Measurements from ENCODE around the gene ADRM1. TPM values are rescaled to one million over a fixed set of nuclear protein-coding genes. Genes with fewer than 3 reads are reported as not detected.

ADRM1 gene
- total RNA-seq, 1 experiment from 2014 or later = 263 TPM

DNA sequence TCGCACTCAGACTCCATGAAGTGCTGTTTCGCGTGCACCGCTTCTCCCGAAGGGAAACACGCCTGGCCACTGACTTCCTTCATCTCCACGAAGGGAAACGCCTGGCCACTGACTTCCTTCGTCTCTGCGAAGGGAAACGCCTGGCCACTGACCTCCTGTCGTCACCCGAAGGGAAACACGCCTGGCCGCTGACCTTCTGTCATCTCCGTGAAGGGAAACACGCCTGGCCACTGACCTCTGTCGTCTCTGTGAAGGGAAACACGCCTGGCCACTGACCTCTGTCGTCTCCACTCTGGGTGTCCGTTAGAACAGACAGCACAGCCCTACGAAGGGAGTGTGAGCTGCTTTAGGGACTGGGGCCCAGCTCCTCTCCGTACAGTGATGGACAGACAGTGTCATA, 17.1 kb upstream of the ADRM1 start:
- ChIA-PET POLR2A (no interaction called here), CTCF (interaction anchor here (0.7 kb wide), 2 partner anchors 8 to 21 kb away, joined by 4 to 6 read pairs; no protein-coding TSS in a partner anchor)
- BruUV-seq (replicated peaks) = no TSS peak
- Histone ChIP-seq H3K9me3 (no peaks in the 10 kb centered on the region), H3K4me1 (no peaks in the 10 kb centered on the region), H3K36me3 (ENCODE audit: control insufficient read depth, insufficient read depth, low read length) (peaks cover 17% of the 10 kb centered on the region), H3K27me3 (replicated peaks; ENCODE audit: control insufficient read depth, insufficient read depth, low read length) (no peaks in the 10 kb centered on the region), H3K4me3 (ENCODE audit: low read depth, low read length) (no peak overlapping the region)
- Mint-ChIP-seq H3K27ac (ENCODE audit: unreplicated experiment) (no peak overlapping the region), H3K9me3 (ENCODE audit: unreplicated experiment) (no peaks in the 10 kb centered on the region), H3K4me3 (ENCODE audit: unreplicated experiment) (no peak overlapping the region), H3K27me3 (ENCODE audit: insufficient read depth, unreplicated experiment) (no peaks in the 10 kb centered on the region), H3K36me3 (ENCODE audit: insufficient read depth, unreplicated experiment) (peaks cover 77% of the 10 kb centered on the region), H3K4me1 (ENCODE audit: low read depth, unreplicated experiment) (no peaks in the 10 kb centered on the region)
- intact Hi-C loops (cut with micrococcal nuclease; ENCODE audit: unreplicated experiment) = no loop called here
- TF ChIP-seq CTCF (IDR thresholded peaks at IDR 0.05; ENCODE audit: insufficient read depth in 1 of 2, low read depth in 1 of 2, low read length in 1 of 2, severe bottlenecking in 1 of 2, unreplicated experiment in 1 of 2) = no peak
- no peak for DNase-seq

DNA sequence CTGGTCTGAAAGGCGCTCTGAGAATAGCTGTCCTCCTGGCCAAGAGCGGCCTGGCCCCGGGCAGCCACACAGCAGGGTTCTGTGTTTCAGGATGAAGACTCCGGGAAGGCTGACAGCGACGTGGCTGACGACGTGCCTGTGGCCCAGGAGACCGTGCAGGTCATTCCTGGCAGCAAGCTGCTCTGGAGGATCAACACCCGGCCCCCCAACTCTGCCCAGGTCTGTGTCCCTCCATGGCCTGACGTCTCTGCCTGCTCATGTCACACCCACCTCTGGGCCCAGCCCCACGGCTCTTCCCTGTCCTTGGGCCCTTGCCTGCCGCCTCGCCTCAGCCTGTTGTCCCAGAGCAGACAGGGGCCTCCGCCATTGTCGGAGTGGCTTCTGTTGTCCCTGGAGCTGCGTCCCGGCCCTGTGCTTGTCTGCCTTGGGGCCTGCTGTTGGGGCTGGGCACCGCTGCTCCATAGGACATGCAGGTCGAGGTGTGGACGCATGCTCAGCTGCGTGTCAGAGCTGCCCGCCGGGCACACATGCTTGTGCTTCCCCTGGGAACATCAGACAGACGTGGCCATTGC, 16.2 kb upstream of the ADRM1 start:
- POLR2A ChIA-PET = no interaction called here
- intact Hi-C loops (cut with micrococcal nuclease; ENCODE audit: unreplicated experiment) = no loop called here
- Histone ChIP-seq H3K27me3 (replicated peaks; ENCODE audit: control insufficient read depth, insufficient read depth, low read length) (no peaks in the 10 kb centered on the region), H3K36me3 (ENCODE audit: control insufficient read depth, insufficient read depth, low read length) (peaks cover 17% of the 10 kb centered on the region), H3K4me3 (ENCODE audit: low read depth, low read length) (no peak overlapping the region), H3K9me3 (no peaks in the 10 kb centered on the region), H3K4me1 (no peaks in the 10 kb centered on the region)
- Mint-ChIP-seq H3K27me3 (ENCODE audit: insufficient read depth, unreplicated experiment) (no peaks in the 10 kb centered on the region), H3K9me3 (ENCODE audit: unreplicated experiment) (no peaks in the 10 kb centered on the region), H3K4me3 (ENCODE audit: unreplicated experiment) (no peak overlapping the region), H3K4me1 (ENCODE audit: low read depth, unreplicated experiment) (no peaks in the 10 kb centered on the region), H3K27ac (ENCODE audit: unreplicated experiment) (no peak overlapping the region), H3K36me3 (ENCODE audit: insufficient read depth, unreplicated experiment) (peaks cover 77% of the 10 kb centered on the region)
- no peak for TF ChIP-seq CTCF (IDR thresholded peaks at IDR 0.05; ENCODE audit: insufficient read depth in 1 of 2, low read depth in 1 of 2, low read length in 1 of 2, severe bottlenecking in 1 of 2, unreplicated experiment in 1 of 2)
- CTCF ChIA-PET = interaction anchor here (0.7 kb wide), 1 partner anchor 20 kb away, joined by 4 read pairs; no protein-coding TSS in a partner anchor
- no peak for DNase-seq
- no TSS peak for BruUV-seq (replicated peaks)

DNA sequence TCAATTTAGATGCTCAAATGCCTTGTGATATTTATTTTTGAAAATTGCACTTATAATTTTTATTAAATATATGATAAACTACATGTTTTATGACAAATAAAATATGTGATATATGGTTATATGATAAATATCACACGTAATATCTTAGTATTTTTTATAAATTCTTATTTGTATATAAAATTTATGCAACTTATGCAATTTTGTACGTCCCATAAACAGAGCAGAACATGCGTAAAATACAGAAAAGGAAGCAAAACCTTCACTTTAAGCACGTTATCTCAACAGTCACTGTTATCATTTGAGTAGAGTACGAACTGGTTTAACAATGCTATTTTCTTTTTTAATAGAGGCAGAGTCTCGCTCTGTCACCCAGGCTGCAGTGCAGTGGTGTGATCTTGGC, 15.7 kb upstream of the ADRM1 start:
- BruUV-seq (replicated peaks) = no TSS peak
- H3K9me3 ChIP-seq = no peaks in the 10 kb centered on the region
- Mint-ChIP-seq H3K27me3 (ENCODE audit: insufficient read depth, unreplicated experiment) (no peaks in the 10 kb centered on the region), H3K9me3 (ENCODE audit: unreplicated experiment) (no peaks in the 10 kb centered on the region), H3K36me3 (ENCODE audit: insufficient read depth, unreplicated experiment) (peaks cover 77% of the 10 kb centered on the region), H3K27ac (ENCODE audit: unreplicated experiment) (no peak overlapping the region), H3K4me1 (ENCODE audit: low read depth, unreplicated experiment) (no peaks in the 10 kb centered on the region), H3K4me3 (ENCODE audit: unreplicated experiment) (no peak overlapping the region)
- intact Hi-C loops (cut with micrococcal nuclease; ENCODE audit: unreplicated experiment) = no loop called here
- no peak for DNase-seq
- H3K27me3 ChIP-seq (replicated peaks; ENCODE audit: control insufficient read depth, insufficient read depth, low read length) = no peaks in the 10 kb centered on the region
- no peak overlapping the region for H3K4me3 ChIP-seq (ENCODE audit: low read depth, low read length)
- no peak for TF ChIP-seq CTCF (IDR thresholded peaks at IDR 0.05; ENCODE audit: insufficient read depth in 1 of 2, low read depth in 1 of 2, low read length in 1 of 2, severe bottlenecking in 1 of 2, unreplicated experiment in 1 of 2)
- ChIA-PET CTCF (no interaction called here), POLR2A (no interaction called here)
- H3K36me3 ChIP-seq (ENCODE audit: control insufficient read depth, insufficient read depth, low read length) = peaks cover 16% of the 10 kb centered on the region
- no peaks in the 10 kb centered on the region for H3K4me1 ChIP-seq
